Stimulated activated CD4-positive, alpha-beta T cell treated with anti-CD3 and anti-CD28 coated beads, Interleukin-4, amount 100 ng/mL, for 4 hours (primary cell): Measurements from ENCODE around the gene COL9A2.
"Not testable (repeated sequence)": the region's sequence is repeated elsewhere in the genome, so short reads cannot be mapped to it uniquely, and the experiment has no call there.

Source experiments
- DNase-seq, 2 experiments: peaks; one replicate each; pipeline ENCODE4 v3.0.0-alpha.2; 2020

Gene COL9A2

GRCh38 chr1:40316595-40317393 is at the start of gene COL9A2:
Gene COL9A2, minus strand, starts transcription at chr1:40317286. Its CDS starts 89 bp downstream, at chr1:40317197.
- peak; percentile 56 to 57 for DNase-seq

GRCh38 chr1:40363721-40364120 is 46.6 kb upstream of the COL9A2 start:
- no peak for DNase-seq

- DNase-seq, result no peak
Observed at GRCh38 chr1:40362699-40363098, 45.6 kb upstream of the COL9A2 start.

GRCh38 chr1:40362199-40362598 is 45.1 kb upstream of the COL9A2 start:
- no peak for DNase-seq

GRCh38 chr1:40361637-40362036 is 44.6 kb upstream of the COL9A2 start:
- no peak for DNase-seq

- DNase-seq, result no peak
Observed at GRCh38 chr1:40361201-40361600, 44.1 kb upstream of the COL9A2 start.

- no peak for DNase-seq
Observed at GRCh38 chr1:40360631-40361030, 43.5 kb upstream of the COL9A2 start.

- no peak for DNase-seq
Observed at GRCh38 chr1:40357625-40358024, 40.5 kb upstream of the COL9A2 start.

- no peak for DNase-seq
Observed at GRCh38 chr1:40353082-40353481, 36.0 kb upstream of the COL9A2 start.

- no peak for DNase-seq
Observed at GRCh38 chr1:40352126-40352525, 35.0 kb upstream of the COL9A2 start.

GRCh38 chr1:40351124-40351523 is 34.0 kb upstream of the COL9A2 start:
- DNase-seq, result no peak

- no peak for DNase-seq
Observed at GRCh38 chr1:40350391-40350790, 33.3 kb upstream of the COL9A2 start.

GRCh38 chr1:40344597-40344996 is 27.5 kb upstream of the COL9A2 start:
- DNase-seq, result peak; percentile 10 to 24

- DNase-seq, result not testable (repeated sequence)
Observed at GRCh38 chr1:40342381-40342717, 25.3 kb upstream of the COL9A2 start.

GRCh38 chr1:40341491-40342380 is 24.6 kb upstream of the COL9A2 start:
- peak in 1 of 2 experiments; percentile 6 for DNase-seq

- DNase-seq, result no peak
Observed at GRCh38 chr1:40339420-40340323, 22.6 kb upstream of the COL9A2 start.

GRCh38 chr1:40338745-40339419 is 21.8 kb upstream of the COL9A2 start:
- peak; percentile 84 to 86 for DNase-seq

- DNase-seq, result no peak
Observed at GRCh38 chr1:40337443-40337842, 20.4 kb upstream of the COL9A2 start.

- DNase-seq, result no peak
Observed at GRCh38 chr1:40332695-40333094, 15.6 kb upstream of the COL9A2 start.

- not testable (repeated sequence) for DNase-seq
Observed at GRCh38 chr1:40331403-40331802, 14.3 kb upstream of the COL9A2 start.

- no peak for DNase-seq
Observed at GRCh38 chr1:40318970-40319621, 2.0 kb upstream of the COL9A2 start.

GRCh38 chr1:40318476-40318875 is 1.4 kb upstream of the COL9A2 start:
- DNase-seq, result no peak
